Mesenchymal stem cell (in vitro differentiated cells and primary cell): ENCODE data around the gene PRKCB.

Source experiments
- DNase-seq: peaks from one replicate; pipeline ENCODE4 v3.0.0-alpha.2; 2013
- H2AFZ ChIP-seq: one replicate; pipeline ENCODE4 v1.6.1; 2013; ENCODE audit warnings: low read depth, mild to moderate bottlenecking, control low read depth, inconsistent platforms, low read length, moderate library complexity
- H2AK5ac ChIP-seq: 2 replicates; pipeline ENCODE4 v1.6.1; 2013; ENCODE audit warnings: low read length, moderate library complexity, mild to moderate bottlenecking, inconsistent platforms; ENCODE audit not compliant: severe bottlenecking
- H2BK120ac ChIP-seq: one replicate; pipeline ENCODE4 v1.6.1; 2013; ENCODE audit warnings: low read depth, mild to moderate bottlenecking, inconsistent platforms, low read length, moderate library complexity
- H2BK12ac ChIP-seq, 2 experiments: one replicate each; pipeline ENCODE4 v1.6.1; 2013; ENCODE audit warnings: inconsistent platforms in 2 of 2, low read length in 2 of 2, mild to moderate bottlenecking in 2 of 2, moderate library complexity in 2 of 2, control low read depth in 1 of 2
- H2BK15ac ChIP-seq: one replicate; pipeline ENCODE4 v1.6.1; 2013; ENCODE audit warnings: mild to moderate bottlenecking, low read depth, inconsistent platforms; ENCODE audit not compliant: poor library complexity, severe bottlenecking
- H2BK5ac ChIP-seq: 2 replicates; pipeline ENCODE4 v1.6.1; 2013; ENCODE audit warnings: low read depth, mild to moderate bottlenecking, low read length, control low read depth, inconsistent platforms; ENCODE audit not compliant: poor library complexity, severe bottlenecking
- H3K14ac ChIP-seq, 2 experiments: one replicate each; pipeline ENCODE4 v1.6.1; 2013; ENCODE audit warnings: inconsistent platforms in 2 of 2, low read length in 2 of 2, control low read depth in 1 of 2, mild to moderate bottlenecking in 1 of 2, moderate library complexity in 1 of 2
- H3K18ac ChIP-seq, 2 experiments: one replicate each; pipeline ENCODE4 v1.6.1; 2013; ENCODE audit warnings: inconsistent platforms in 2 of 2, low read length in 2 of 2, control low read depth in 1 of 2, low read depth in 1 of 2, mild to moderate bottlenecking in 1 of 2
- H3K23ac ChIP-seq, 2 experiments: one replicate each; pipeline ENCODE4 v1.6.1; 2013; ENCODE audit warnings: inconsistent platforms in 2 of 2, low read length in 2 of 2, mild to moderate bottlenecking in 2 of 2, moderate library complexity in 2 of 2, control low read depth in 1 of 2
- H3K27ac ChIP-seq: 2 replicates; pipeline ENCODE4 v1.5.1; 2013; ENCODE audit warnings: mild to moderate bottlenecking, moderate library complexity, low read length, control low read depth, inconsistent platforms; ENCODE audit not compliant: poor library complexity, severe bottlenecking
- H3K27me3 ChIP-seq, 2 experiments: 2 replicates each; pipeline versions ENCODE4 v1.6.1 to v1.7.0; 2013; ENCODE audit warnings: low read length in 2 of 2, mild to moderate bottlenecking in 2 of 2, moderate library complexity in 2 of 2, control low read depth in 1 of 2, inconsistent platforms in 1 of 2; ENCODE audit not compliant: control insufficient read depth in 1 of 2, insufficient read depth in 1 of 2
- H3K36me3 ChIP-seq, 2 experiments: 2 replicates each; pipeline versions ENCODE4 v1.6.1 to v1.7.0; 2013; ENCODE audit warnings: low read length in 2 of 2, control low read depth in 1 of 2, inconsistent platforms in 1 of 2, low read depth in 1 of 2, mild to moderate bottlenecking in 1 of 2; ENCODE audit not compliant: insufficient read depth in 2 of 2, control insufficient read depth in 1 of 2
- H3K4ac ChIP-seq, 2 experiments: one replicate each; pipeline ENCODE4 v1.6.1; 2013; ENCODE audit warnings: inconsistent platforms in 2 of 2, low read length in 2 of 2, mild to moderate bottlenecking in 2 of 2, moderate library complexity in 2 of 2, control low read depth in 1 of 2, low read depth in 1 of 2
- H3K4me1 ChIP-seq: 2 replicates; pipeline ENCODE4 v1.6.1; 2013; ENCODE audit warnings: low read depth, low read length, control low read depth; ENCODE audit not compliant: control insufficient read depth, insufficient read depth
- H3K4me2 ChIP-seq: 2 replicates; pipeline ENCODE4 v1.6.1; 2013; ENCODE audit warnings: low read length, mild to moderate bottlenecking, inconsistent platforms; ENCODE audit not compliant: poor library complexity, severe bottlenecking
- H3K4me3 ChIP-seq, 2 experiments: 2 replicates each; pipeline versions ENCODE4 v1.5.1 to v1.7.0; 2013; ENCODE audit warnings: low read length in 2 of 2, mild to moderate bottlenecking in 2 of 2, control low read depth in 1 of 2, low read depth in 1 of 2; ENCODE audit not compliant: insufficient read depth in 1 of 2
- H3K79me1 ChIP-seq: replicated peaks from 2 replicates; pipeline ENCODE4 v1.6.1; 2013; ENCODE audit warnings: mild to moderate bottlenecking, control low read depth, low read length, inconsistent platforms; ENCODE audit not compliant: poor library complexity, severe bottlenecking
- H3K9ac ChIP-seq: 2 replicates; pipeline ENCODE4 v1.7.0; 2013; ENCODE audit warnings: mild to moderate bottlenecking, low read length, moderate library complexity
- H3K9me3 ChIP-seq: 2 replicates; pipeline ENCODE4 v1.7.0; 2013; ENCODE audit warnings: mild to moderate bottlenecking, low read length; ENCODE audit not compliant: control insufficient read depth
- H4K8ac ChIP-seq: one replicate; pipeline ENCODE4 v1.6.1; 2013; ENCODE audit warnings: inconsistent platforms, mild to moderate bottlenecking, low read length, moderate library complexity
- H4K91ac ChIP-seq: one replicate; pipeline ENCODE4 v1.6.1; 2013; ENCODE audit warnings: mild to moderate bottlenecking, low read length, inconsistent platforms
- WGBS: methylation state at CpG from one replicate; pipeline ENCODE4 v1.1.7; 2013; ENCODE audit warnings: mixed read lengths; 5-methylcytosine and 5-hydroxymethylcytosine counted together

The PRKCB gene

DNA sequence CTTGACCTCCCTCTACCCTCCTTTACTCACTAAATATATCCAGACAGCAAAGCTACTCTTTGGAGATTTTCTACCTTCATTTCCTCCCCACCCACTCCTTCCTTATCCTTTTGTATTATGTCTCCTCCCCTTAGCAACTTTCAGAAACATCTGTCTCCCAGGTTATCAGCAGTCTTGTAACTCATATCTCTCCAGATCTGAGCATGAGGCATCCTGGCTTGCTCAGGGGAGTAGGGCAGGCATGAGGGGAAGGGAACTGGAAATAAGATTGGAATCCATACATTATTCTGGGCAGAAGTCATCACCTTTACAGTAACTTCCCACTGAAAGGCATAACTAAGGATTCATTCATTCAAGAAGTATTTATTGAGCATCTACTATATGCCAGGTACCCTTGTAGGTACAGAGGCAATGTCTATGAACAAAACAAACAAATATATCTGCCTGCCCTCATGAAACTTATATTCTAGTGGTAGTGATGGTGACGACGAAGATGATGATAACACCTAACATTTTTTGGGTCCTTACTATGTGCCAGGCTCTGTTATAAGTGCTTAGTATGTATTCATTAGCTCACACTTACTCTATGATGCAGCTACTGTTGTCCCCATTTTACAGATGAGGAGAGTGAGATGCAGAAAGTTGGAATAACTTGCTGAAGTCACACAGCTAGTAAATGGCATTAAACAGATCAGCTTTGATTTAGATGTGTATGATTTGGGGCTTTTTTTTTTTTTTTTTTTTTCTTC lies 296.4 kb downstream of the PRKCB start:
- H2AFZ ChIP-seq, result no peak overlapping the region
- no CpG with 5 or more reads among the region's 2 CpGs for WGBS
- H3K4ac ChIP-seq, result no peak overlapping the region
- no peak overlapping the region for H3K4me3 ChIP-seq
- no peaks in the 10 kb centered on the region for H3K79me1 ChIP-seq
- H3K4me1 ChIP-seq, result no peaks in the 10 kb centered on the region
- no peaks in the 10 kb centered on the region for H3K27me3 ChIP-seq
- H3K27ac ChIP-seq, result no peak overlapping the region
- H2BK15ac ChIP-seq, result no peak overlapping the region
- no peak overlapping the region for H2BK120ac ChIP-seq
- H2AK5ac ChIP-seq, result no peak overlapping the region
- H3K36me3 ChIP-seq, result no peaks in the 10 kb centered on the region
- no peaks in the 10 kb centered on the region for H3K9me3 ChIP-seq
- H4K8ac ChIP-seq, result no peak overlapping the region
- no peak overlapping the region for H3K4me2 ChIP-seq
- H3K18ac ChIP-seq, result no peak overlapping the region
- no peak overlapping the region for H3K23ac ChIP-seq
- no peak overlapping the region for H2BK5ac ChIP-seq
- H3K9ac ChIP-seq, result no peak overlapping the region
- no peak for DNase-seq
- H4K91ac ChIP-seq, result no peak overlapping the region
- no peak overlapping the region for H2BK12ac ChIP-seq
- H3K14ac ChIP-seq, result no peak overlapping the region

DNA sequence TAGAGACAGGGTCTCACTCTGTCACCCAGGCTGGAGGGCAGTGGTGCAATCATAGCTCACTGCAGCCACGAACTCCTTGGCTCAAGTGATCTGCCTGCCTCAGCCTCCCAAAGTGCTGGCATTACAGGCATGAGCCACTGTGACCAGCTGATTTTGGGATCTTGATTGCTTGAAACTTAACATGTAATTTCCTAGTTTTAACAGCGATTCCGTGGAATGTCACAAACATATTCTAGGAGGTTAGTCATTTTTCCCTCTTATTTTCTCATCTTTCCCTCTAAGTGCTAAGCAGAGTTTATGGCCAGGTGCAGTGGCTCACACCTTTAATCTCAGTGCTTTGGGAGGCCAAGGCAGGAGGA lies 297.0 kb downstream of the PRKCB start:
- no peaks in the 10 kb centered on the region for H3K79me1 ChIP-seq
- no peaks in the 10 kb centered on the region for H3K4me1 ChIP-seq
- no peak overlapping the region for H3K9ac ChIP-seq
- no peak overlapping the region for H2AFZ ChIP-seq
- no peaks in the 10 kb centered on the region for H3K27me3 ChIP-seq
- no peak overlapping the region for H2BK120ac ChIP-seq
- H4K8ac ChIP-seq, result no peak overlapping the region
- no peak for DNase-seq
- no peak overlapping the region for H2BK12ac ChIP-seq
- no peak overlapping the region for H3K18ac ChIP-seq
- H2AK5ac ChIP-seq, result no peak overlapping the region
- H3K27ac ChIP-seq, result no peak overlapping the region
- H3K4me3 ChIP-seq, result no peak overlapping the region
- no peak overlapping the region for H3K23ac ChIP-seq
- H3K9me3 ChIP-seq, result no peaks in the 10 kb centered on the region
- WGBS, result 66% methylated on average over 3 of the region's 3 CpGs
- H4K91ac ChIP-seq, result no peak overlapping the region
- H3K4me2 ChIP-seq, result no peak overlapping the region
- no peak overlapping the region for H2BK5ac ChIP-seq
- no peaks in the 10 kb centered on the region for H3K36me3 ChIP-seq
- no peak overlapping the region for H3K14ac ChIP-seq
- no peak overlapping the region for H3K4ac ChIP-seq
- H2BK15ac ChIP-seq, result no peak overlapping the region

DNA sequence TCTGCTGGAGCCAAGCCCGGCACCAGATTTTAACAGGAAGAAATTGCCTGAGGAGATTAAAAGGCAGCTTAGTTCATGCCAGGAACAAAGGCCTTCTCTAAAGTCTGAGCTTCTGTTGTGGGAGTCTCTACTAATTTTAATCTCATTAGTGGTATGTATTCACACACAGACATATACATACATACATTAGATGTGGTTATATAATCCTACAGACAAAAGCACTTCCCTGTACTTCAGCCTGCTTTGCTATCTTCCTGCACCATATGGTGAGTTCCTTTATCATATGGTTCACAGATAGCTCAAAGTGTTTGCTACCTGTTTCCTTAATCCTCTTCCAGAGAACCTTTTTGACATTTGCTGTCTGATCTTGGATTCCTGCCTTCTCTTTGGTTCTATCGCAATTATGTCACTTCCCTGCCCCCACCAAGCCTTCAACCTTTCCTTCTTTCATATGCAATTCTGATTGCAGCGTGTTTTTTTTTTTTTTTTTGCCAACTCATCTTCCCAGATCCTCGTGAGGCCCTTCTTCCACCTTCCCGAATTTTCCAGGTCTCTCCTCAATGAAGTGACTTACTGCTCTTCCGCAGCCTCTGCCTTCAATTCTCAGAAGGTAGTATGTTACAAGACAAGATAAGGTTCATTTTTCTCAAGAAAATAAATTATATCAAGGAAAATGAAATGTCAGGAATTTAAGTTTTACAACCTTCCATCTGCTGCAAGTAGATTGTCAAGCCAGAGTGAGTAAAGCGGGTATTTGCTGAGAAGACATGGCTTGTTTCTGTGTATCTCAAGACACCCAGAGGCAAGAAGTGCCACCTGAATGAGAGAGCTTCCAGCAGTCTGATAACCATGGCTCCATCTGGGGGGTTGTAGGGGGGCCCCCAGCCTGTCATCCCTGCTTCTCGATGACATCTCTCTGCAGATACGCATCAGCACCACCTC lies 300.1 kb downstream of the PRKCB start:
- no peaks in the 10 kb centered on the region for H3K36me3 ChIP-seq
- no peak overlapping the region for H2BK120ac ChIP-seq
- no peak overlapping the region for H2AFZ ChIP-seq
- no peak overlapping the region for H2BK5ac ChIP-seq
- no peak overlapping the region for H3K27ac ChIP-seq
- no peak overlapping the region for H3K14ac ChIP-seq
- no peaks in the 10 kb centered on the region for H3K9me3 ChIP-seq
- no peaks in the 10 kb centered on the region for H3K27me3 ChIP-seq
- H3K23ac ChIP-seq, result no peak overlapping the region
- DNase-seq, result no peak
- no peak overlapping the region for H2AK5ac ChIP-seq
- no peak overlapping the region for H3K9ac ChIP-seq
- no peak overlapping the region for H2BK15ac ChIP-seq
- H3K18ac ChIP-seq, result no peak overlapping the region
- no peak overlapping the region for H3K4me2 ChIP-seq
- no peak overlapping the region for H3K4me3 ChIP-seq
- H3K79me1 ChIP-seq, result no peaks in the 10 kb centered on the region
- H4K8ac ChIP-seq, result no peak overlapping the region
- H3K4ac ChIP-seq, result no peak overlapping the region
- H2BK12ac ChIP-seq, result no peak overlapping the region
- WGBS, result 42% methylated on average over 6 of the region's 9 CpGs
- H3K4me1 ChIP-seq, result no peaks in the 10 kb centered on the region
- H4K91ac ChIP-seq, result no peak overlapping the region

DNA sequence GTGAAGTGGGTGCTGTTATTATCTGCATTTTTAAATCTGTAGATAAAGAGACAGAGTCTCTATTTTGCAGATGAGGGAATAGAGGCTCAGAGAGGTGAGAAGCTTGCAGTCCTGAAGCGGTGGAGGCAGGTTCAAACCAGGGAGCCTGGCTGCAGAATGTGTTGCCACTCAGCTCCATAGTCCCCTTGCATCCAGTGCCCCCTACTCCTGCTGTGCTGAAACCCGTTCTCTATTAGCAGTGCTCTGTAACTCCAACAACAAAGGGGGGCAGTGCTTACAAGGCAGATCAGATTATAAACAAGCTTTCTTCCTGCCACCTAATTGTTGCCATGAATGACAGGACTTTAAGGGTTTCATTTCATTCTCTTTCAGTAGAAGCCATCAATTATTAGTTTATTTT lies 302.2 kb downstream of the PRKCB start:
- Histone ChIP-seq H3K27me3 (no peaks in the 10 kb centered on the region), H3K79me1 (no peaks in the 10 kb centered on the region), H3K14ac (no peak overlapping the region), H3K4me1 (no peaks in the 10 kb centered on the region), H4K91ac (no peak overlapping the region), H3K4ac (no peak overlapping the region), H3K4me3 (no peak overlapping the region), H2BK15ac (no peak overlapping the region), H2BK120ac (no peak overlapping the region), H3K36me3 (no peaks in the 10 kb centered on the region), H2AK5ac (no peak overlapping the region), H3K4me2 (no peak overlapping the region), H4K8ac (no peak overlapping the region), H2BK12ac (no peak overlapping the region), H2AFZ (no peak overlapping the region), H3K23ac (no peak overlapping the region), H3K27ac (no peak overlapping the region), H3K9me3 (no peaks in the 10 kb centered on the region), H2BK5ac (no peak overlapping the region), H3K9ac (no peak overlapping the region), H3K18ac (no peak overlapping the region)
- no peak for DNase-seq
- 0% methylated on average over 2 of the region's 2 CpGs for WGBS
